AG09319 (cell line): ENCODE measurements around the gene CHST12.

ENCODE experiments used
- DNase-seq: peaks from one replicate; pipeline ENCODE4 v3.0.0-alpha.2; 2010; ENCODE audit warnings: low read depth; ENCODE audit errors: extremely low read depth
- TF ChIP-seq, protein P1 (sequence below): IDR thresholded peaks from 2 replicates; pipeline ENCODE4 v1.5.1; 2011; ENCODE audit warnings: low read depth, mild to moderate bottlenecking, inconsistent platforms, low read length, moderate library complexity

CHST12 gene

DNA sequence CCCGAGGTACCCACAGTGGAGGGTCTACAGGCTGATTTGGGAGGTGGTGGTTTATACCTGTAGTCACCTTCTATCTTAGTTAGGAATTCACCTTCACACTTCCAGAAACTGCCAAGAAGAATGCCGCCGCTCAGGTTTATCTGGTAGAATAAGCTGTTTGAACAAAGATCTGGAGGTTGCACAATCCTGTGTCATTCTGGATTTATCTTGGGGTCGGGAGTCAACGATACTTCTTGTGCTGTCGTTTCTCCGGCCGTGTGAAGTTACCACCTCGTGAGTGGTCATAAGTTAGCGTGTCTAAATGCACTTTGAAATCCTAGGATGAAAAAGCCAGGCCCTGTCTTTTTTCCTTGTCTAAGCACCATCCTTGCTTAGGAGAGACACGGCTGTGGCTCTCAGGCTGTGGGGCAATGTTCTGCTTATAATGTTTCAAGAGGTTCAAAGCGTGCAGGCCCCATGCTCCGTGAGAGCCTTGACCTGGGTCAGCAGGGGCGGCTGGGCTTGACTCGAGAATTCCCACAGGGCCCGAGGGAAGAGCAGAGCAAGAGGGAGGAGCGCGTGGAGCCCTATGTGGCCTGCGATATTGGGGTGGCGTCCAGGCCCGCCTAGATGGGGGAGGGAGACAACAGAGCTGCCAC is 37.3 kb downstream of the CHST12 start:
- DNase-seq: no peak
- TF ChIP-seq, protein P1, sequence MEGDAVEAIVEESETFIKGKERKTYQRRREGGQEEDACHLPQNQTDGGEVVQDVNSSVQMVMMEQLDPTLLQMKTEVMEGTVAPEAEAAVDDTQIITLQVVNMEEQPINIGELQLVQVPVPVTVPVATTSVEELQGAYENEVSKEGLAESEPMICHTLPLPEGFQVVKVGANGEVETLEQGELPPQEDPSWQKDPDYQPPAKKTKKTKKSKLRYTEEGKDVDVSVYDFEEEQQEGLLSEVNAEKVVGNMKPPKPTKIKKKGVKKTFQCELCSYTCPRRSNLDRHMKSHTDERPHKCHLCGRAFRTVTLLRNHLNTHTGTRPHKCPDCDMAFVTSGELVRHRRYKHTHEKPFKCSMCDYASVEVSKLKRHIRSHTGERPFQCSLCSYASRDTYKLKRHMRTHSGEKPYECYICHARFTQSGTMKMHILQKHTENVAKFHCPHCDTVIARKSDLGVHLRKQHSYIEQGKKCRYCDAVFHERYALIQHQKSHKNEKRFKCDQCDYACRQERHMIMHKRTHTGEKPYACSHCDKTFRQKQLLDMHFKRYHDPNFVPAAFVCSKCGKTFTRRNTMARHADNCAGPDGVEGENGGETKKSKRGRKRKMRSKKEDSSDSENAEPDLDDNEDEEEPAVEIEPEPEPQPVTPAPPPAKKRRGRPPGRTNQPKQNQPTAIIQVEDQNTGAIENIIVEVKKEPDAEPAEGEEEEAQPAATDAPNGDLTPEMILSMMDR: no peak

DNA sequence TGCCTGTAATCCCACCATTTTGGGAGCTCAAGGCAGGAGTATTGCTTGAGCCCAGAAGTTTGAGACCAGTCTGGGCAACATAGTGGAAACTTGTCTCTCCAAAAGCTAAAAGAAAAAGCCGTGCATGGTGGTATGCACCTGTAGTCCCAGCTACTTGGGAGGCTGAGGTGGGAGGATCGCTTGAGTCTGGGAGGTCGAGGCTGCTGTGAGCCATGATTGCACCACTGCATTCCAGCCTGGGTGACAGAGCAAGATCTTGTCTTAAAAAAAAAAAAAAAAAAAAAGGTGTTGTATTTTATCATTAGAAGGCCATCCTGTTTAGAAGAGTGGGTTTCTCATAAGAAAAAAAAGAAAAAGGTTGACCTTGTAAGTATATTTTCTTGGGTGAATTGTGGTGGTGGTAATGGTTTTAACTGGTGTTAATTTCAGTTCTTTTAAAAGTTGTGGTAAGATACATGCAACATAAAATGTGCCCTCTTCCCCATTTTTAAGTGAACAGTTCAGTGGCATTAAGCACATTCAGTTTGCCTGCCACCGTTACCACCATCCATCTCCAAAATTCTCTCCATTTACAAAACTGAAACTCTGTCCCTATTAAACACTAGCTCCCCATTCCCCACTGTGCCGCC is 38.1 kb downstream of the CHST12 start:
- DNase-seq: no peak
- TF ChIP-seq, protein P1: no peak

DNA sequence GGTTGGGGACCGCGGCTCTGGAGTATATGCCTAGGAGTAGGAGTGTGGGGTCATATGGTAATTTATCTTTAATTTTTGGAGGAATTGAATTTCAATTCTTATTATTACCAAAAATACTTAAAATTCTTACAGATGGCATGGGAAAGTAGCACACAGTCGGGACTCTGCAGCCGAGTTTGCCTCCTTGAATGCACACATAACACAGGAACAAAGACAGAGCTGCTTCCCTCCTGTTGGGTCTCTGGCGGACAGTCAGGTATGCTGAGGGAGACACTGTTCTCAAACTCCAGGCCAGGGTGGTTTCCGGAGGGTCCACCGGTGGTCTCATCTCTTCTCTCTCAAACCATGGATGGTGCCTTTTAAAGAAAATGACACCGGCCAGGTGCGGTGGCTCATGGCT is 40.1 kb downstream of the CHST12 start:
- TF ChIP-seq, protein P1: no peak

DNA sequence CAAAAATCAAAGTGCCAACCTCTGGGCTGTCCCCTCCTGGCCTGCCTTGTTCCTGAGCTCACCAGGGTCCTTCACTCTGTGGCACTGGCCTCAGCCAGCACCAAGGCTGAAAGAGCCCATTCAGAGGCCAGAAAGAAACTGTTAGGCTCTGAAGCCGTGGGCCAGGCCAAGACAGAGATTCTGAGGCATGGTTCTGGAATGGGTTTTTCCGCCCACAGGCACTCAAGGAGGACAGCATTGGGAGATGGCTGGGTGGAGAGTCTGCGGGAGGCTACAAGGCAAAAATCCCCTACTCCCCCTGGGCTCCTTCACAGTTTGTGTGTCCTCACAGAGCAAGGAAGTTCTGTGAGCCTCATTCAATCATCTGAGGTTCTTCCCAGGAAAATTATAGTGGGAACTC is 41.1 kb downstream of the CHST12 start:
- peak; percentile 31 for DNase-seq
- TF ChIP-seq, protein P1: no peak

More for the DNA sequence above, 40.1 kb downstream of the CHST12 start:
- no peak for DNase-seq

DNA sequence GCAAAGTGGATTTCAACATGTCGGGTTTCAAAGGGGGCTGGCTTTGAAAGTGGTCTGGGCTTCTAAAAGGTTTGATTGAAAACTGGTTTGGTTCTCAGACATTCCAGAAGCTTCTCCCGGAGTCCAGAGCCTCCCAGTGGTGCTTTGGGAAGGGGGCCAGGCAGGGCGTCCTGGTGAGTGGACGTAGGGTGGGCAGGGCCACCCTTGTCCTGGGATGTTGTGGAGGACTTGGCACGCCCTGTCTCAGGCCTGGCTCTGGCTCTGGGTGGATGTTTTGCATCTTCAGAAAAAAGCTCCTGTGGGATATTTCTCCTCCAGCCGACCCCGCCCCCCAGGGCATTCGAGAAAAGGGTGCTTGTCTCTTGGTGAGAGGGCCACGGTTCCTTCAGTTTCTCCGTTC is 41.6 kb downstream of the CHST12 start:
- DNase-seq: no peak
- TF ChIP-seq, protein P1: no peak; the same call in none of the 2 replicates

DNA sequence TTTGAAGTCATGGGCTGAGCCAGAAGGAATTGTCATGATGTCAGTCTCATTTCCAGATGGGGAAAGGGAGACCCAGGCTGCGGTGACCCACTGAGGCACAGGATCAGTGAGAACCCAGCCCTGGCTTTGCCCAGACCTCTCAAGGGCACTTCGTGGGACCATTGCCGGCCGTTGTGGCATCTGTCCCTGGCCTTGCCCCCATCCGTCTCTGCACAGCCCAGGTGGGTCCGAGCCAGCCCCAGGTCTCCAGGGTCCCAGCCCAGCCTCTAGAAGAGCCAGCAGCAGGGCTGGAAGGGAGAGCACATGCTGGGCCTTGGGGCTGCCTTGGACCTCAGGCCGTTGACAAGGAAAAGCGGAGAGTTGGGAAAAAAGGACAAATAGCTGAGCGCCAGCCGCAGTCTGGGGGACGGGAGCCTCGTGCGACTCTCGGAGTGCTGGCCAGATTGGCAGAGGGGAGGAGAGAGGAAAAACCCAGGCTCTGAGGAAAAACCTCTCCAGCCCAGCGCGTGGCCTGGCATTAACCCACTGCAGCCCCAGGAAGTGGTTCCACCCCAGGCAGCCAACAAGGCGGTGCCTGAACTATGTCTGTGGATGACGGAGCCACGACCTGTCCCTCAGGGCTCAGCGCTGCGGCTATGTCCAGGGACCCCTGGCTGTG is 42.6 kb downstream of the CHST12 start:
- DNase-seq: no peak
- TF ChIP-seq, protein P1: no peak

DNA sequence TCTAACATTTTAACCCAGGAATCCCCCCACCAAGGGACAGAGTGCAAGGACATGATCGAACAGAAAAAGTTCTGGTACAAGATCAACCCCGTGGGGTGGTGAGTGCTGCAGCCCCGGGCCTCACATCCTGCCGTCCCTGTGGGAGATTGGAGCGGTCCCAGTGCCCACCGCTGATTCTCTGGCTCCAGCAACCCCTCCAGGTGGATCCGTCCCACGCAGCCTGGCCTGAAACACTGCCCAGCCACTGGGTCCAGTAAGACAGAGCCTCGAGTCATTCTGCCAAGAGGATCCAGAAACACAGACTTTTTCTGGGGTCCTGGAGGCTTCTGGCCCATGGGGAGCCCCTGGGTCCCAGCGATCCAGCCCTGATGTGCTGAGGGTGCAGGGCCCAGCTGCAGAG is 43.3 kb downstream of the CHST12 start:
- no peak for DNase-seq
- TF ChIP-seq, protein P1: no peak
